ENCODE data around the gene FGF19. TPM values are rescaled to one million over a fixed set of nuclear protein-coding genes. Genes with fewer than 3 reads are reported as not detected.

Gene FGF19
- total RNA-seq, 1 experiment from 2014 or later = 17.6 TPM

DNA sequence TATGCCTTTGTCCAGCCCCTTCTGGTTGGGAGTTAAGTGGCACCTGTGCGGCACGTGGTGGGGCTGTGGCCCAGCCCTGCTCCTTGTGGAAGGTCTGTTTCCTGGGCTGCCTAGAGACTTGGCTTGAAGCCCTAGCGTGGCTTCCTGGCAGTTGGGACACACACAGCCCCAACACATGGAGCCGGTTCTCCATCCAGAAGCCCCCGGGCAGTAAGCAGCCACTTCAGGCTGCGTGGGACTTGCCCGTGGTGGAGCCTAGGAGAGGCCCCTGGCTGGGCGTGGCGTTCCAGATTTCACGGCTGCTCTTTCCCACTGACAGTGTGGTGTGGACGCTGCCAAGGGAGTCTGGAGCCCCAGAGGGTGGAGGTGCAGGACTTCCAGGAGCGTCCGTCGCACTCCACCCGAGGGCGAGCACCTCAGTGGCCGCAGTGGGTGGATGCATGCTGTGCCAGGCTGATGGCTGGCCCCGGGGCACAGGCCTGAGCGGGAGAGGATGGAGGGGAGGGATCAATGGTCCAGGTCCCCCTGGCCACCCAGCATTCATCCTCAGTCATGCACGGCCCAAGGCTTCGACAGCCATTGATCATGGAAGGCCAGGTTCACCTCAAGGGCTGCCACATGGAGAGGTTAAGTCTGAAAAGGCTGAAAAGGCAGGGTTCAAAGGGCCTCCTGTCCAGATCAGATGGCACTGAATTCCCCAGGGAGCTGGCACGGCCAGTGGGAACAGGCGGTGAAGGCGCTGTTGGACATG lies 53.6 kb downstream of the FGF19 start:
- Mint-ChIP-seq H3K36me3 (peaks cover 50% of the 10 kb centered on the region), H3K9me3 (no peaks in the 10 kb centered on the region), H3K4me3 (no peak overlapping the region), H3K4me1 (peaks cover 14% of the 10 kb centered on the region), H3K27ac (no peak overlapping the region), H3K27me3 (ENCODE audit: low read depth) (no peaks in the 10 kb centered on the region)
- ChIA-PET CTCF (interaction anchor here (0.8 to 1.2 kb wide), 3 partner anchors 12 to 518 kb away, joined by 3 read pairs; no protein-coding TSS in a partner anchor), POLR2A (interaction anchor here (1.2 kb wide), 1 partner anchor 8 kb away, joined by 4 read pairs; no protein-coding TSS in a partner anchor)
- no peak for DNase-seq (ENCODE audit: low spot score)
- TF ChIP-seq ZNF121 (CRISPR knock-in tag; IDR thresholded peaks at IDR 0.05) (no peak), SMAD4 (CRISPR knock-in tag; IDR thresholded peaks at IDR 0.05) (no peak), IRF2 (CRISPR knock-in tag; IDR thresholded peaks at IDR 0.05; ENCODE audit: borderline replicate concordance, low read depth) (no peak), TEAD4 (CRISPR knock-in tag; IDR thresholded peaks at IDR 0.05) (no peak), ZNF232 (CRISPR knock-in tag; IDR thresholded peaks at IDR 0.05) (no peak), NFATC4 (CRISPR knock-in tag; IDR thresholded peaks at IDR 0.05) (no peak), ATF1 (CRISPR knock-in tag; IDR thresholded peaks at IDR 0.05) (no peak), GTF2I (CRISPR knock-in tag; conservative IDR thresholded peaks at IDR 0.05) (no peak), SOX15 (CRISPR knock-in tag; IDR thresholded peaks at IDR 0.05) (no peak), ZBTB21 (CRISPR knock-in tag; IDR thresholded peaks at IDR 0.05; ENCODE audit: borderline replicate concordance) (no peak), TCF7 (CRISPR knock-in tag; IDR thresholded peaks at IDR 0.05; ENCODE audit: low read depth) (no peak)
- TF ChIP-seq, protein P1, sequence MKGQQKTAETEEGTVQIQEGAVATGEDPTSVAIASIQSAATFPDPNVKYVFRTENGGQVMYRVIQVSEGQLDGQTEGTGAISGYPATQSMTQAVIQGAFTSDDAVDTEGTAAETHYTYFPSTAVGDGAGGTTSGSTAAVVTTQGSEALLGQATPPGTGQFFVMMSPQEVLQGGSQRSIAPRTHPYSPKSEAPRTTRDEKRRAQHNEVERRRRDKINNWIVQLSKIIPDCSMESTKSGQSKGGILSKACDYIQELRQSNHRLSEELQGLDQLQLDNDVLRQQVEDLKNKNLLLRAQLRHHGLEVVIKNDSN (CRISPR knock-in tag; IDR thresholded peaks at IDR 0.05) = no peak
- TF ChIP-seq, protein P2, sequence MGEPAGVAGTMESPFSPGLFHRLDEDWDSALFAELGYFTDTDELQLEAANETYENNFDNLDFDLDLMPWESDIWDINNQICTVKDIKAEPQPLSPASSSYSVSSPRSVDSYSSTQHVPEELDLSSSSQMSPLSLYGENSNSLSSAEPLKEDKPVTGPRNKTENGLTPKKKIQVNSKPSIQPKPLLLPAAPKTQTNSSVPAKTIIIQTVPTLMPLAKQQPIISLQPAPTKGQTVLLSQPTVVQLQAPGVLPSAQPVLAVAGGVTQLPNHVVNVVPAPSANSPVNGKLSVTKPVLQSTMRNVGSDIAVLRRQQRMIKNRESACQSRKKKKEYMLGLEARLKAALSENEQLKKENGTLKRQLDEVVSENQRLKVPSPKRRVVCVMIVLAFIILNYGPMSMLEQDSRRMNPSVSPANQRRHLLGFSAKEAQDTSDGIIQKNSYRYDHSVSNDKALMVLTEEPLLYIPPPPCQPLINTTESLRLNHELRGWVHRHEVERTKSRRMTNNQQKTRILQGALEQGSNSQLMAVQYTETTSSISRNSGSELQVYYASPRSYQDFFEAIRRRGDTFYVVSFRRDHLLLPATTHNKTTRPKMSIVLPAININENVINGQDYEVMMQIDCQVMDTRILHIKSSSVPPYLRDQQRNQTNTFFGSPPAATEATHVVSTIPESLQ (CRISPR knock-in tag; IDR thresholded peaks at IDR 0.05) = no peak
- TF ChIP-seq, protein P3, sequence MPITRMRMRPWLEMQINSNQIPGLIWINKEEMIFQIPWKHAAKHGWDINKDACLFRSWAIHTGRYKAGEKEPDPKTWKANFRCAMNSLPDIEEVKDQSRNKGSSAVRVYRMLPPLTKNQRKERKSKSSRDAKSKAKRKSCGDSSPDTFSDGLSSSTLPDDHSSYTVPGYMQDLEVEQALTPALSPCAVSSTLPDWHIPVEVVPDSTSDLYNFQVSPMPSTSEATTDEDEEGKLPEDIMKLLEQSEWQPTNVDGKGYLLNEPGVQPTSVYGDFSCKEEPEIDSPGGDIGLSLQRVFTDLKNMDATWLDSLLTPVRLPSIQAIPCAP (CRISPR knock-in tag; IDR thresholded peaks at IDR 0.05) = no peak
- TF ChIP-seq, protein P4, sequence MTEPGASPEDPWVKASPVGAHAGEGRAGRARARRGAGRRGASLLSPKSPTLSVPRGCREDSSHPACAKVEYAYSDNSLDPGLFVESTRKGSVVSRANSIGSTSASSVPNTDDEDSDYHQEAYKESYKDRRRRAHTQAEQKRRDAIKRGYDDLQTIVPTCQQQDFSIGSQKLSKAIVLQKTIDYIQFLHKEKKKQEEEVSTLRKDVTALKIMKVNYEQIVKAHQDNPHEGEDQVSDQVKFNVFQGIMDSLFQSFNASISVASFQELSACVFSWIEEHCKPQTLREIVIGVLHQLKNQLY (CRISPR knock-in tag; IDR thresholded peaks at IDR 0.05) = no peak
- no peak for ATAC-seq

DNA sequence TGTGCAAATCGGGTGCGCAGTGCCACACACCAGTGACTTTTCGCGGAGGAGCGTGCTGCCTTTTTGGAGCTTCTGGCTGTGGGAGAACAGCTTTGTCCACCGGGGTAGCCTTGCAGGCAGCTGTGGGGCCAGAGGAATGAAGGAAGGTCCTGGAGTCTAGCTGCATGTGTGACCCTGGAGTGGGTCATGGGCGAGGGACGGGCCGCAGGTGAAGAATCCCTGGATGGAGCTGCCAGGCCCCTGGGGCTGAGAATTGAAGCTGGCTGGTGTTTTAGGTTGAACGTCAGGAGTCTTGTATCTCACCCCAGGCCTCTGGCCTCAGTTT lies 54.3 kb downstream of the FGF19 start:
- Mint-ChIP-seq H3K27ac (peak overlapping the region; percentile 60; the same call in 1 of the 2 replicates), H3K9me3 (no peaks in the 10 kb centered on the region), H3K27me3 (ENCODE audit: low read depth) (no peaks in the 10 kb centered on the region), H3K4me3 (no peak overlapping the region), H3K4me1 (peaks cover 11% of the 10 kb centered on the region), H3K36me3 (peaks cover 50% of the 10 kb centered on the region)
- ATAC-seq (no peak), DNase-seq (ENCODE audit: low spot score) (no peak)
- ChIA-PET POLR2A (interaction anchor here (1.2 kb wide), 1 partner anchor 9 kb away, joined by 4 read pairs; no protein-coding TSS in a partner anchor), CTCF (interaction anchor here (0.8 to 1.2 kb wide), 3 partner anchors 12 to 518 kb away, joined by 3 read pairs; no protein-coding TSS in a partner anchor)
- TF ChIP-seq, protein P5, sequence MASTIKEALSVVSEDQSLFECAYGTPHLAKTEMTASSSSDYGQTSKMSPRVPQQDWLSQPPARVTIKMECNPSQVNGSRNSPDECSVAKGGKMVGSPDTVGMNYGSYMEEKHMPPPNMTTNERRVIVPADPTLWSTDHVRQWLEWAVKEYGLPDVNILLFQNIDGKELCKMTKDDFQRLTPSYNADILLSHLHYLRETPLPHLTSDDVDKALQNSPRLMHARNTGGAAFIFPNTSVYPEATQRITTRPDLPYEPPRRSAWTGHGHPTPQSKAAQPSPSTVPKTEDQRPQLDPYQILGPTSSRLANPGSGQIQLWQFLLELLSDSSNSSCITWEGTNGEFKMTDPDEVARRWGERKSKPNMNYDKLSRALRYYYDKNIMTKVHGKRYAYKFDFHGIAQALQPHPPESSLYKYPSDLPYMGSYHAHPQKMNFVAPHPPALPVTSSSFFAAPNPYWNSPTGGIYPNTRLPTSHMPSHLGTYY (CRISPR knock-in tag; IDR thresholded peaks at IDR 0.05) = no peak
- TF ChIP-seq ZNF138 (CRISPR knock-in tag; conservative IDR thresholded peaks at IDR 0.05) (no peak), ZNF232 (CRISPR knock-in tag; IDR thresholded peaks at IDR 0.05) (no peak), ZNF317 (CRISPR knock-in tag; IDR thresholded peaks at IDR 0.05; ENCODE audit: borderline replicate concordance, low read depth) (no peak), ZNF416 (CRISPR knock-in tag; IDR thresholded peaks at IDR 0.05) (no peak), OVOL2 (CRISPR knock-in tag; IDR thresholded peaks at IDR 0.05; ENCODE audit: borderline replicate concordance) (no peak), TCF7 (CRISPR knock-in tag; IDR thresholded peaks at IDR 0.05; ENCODE audit: low read depth) (no peak)
- TF ChIP-seq, protein P6, sequence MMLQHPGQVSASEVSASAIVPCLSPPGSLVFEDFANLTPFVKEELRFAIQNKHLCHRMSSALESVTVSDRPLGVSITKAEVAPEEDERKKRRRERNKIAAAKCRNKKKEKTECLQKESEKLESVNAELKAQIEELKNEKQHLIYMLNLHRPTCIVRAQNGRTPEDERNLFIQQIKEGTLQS (CRISPR knock-in tag; conservative IDR thresholded peaks at IDR 0.05) = no peak
- TF ChIP-seq, protein P7, sequence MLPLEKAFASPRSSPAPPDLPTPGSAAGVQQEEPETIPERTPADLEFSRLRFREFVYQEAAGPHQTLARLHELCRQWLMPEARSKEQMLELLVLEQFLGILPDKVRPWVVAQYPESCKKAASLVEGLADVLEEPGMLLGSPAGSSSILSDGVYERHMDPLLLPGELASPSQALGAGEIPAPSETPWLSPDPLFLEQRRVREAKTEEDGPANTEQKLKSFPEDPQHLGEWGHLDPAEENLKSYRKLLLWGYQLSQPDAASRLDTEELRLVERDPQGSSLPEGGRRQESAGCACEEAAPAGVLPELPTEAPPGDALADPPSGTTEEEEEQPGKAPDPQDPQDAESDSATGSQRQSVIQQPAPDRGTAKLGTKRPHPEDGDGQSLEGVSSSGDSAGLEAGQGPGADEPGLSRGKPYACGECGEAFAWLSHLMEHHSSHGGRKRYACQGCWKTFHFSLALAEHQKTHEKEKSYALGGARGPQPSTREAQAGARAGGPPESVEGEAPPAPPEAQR (CRISPR knock-in tag; IDR thresholded peaks at IDR 0.05) = no peak
- TF ChIP-seq, protein P8, sequence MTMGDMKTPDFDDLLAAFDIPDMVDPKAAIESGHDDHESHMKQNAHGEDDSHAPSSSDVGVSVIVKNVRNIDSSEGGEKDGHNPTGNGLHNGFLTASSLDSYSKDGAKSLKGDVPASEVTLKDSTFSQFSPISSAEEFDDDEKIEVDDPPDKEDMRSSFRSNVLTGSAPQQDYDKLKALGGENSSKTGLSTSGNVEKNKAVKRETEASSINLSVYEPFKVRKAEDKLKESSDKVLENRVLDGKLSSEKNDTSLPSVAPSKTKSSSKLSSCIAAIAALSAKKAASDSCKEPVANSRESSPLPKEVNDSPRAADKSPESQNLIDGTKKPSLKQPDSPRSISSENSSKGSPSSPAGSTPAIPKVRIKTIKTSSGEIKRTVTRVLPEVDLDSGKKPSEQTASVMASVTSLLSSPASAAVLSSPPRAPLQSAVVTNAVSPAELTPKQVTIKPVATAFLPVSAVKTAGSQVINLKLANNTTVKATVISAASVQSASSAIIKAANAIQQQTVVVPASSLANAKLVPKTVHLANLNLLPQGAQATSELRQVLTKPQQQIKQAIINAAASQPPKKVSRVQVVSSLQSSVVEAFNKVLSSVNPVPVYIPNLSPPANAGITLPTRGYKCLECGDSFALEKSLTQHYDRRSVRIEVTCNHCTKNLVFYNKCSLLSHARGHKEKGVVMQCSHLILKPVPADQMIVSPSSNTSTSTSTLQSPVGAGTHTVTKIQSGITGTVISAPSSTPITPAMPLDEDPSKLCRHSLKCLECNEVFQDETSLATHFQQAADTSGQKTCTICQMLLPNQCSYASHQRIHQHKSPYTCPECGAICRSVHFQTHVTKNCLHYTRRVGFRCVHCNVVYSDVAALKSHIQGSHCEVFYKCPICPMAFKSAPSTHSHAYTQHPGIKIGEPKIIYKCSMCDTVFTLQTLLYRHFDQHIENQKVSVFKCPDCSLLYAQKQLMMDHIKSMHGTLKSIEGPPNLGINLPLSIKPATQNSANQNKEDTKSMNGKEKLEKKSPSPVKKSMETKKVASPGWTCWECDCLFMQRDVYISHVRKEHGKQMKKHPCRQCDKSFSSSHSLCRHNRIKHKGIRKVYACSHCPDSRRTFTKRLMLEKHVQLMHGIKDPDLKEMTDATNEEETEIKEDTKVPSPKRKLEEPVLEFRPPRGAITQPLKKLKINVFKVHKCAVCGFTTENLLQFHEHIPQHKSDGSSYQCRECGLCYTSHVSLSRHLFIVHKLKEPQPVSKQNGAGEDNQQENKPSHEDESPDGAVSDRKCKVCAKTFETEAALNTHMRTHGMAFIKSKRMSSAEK (CRISPR knock-in tag; IDR thresholded peaks at IDR 0.05; ENCODE audit: borderline replicate concordance) = no peak

All from WTC11 (cell line).